Parietal lobe (tissue), 2 donors: ENCODE measurements around the gene DDX47. TPM values are rescaled to one million over a fixed set of nuclear protein-coding genes. Genes with fewer than 3 reads are reported as not detected.

Source experiments
- small RNA-seq: library from RNA; depleted of rRNA; stranded (forward); fragments of <200 nt; gene quantifications from one replicate; pipeline ENCODE3, GENCODE V24; 2014; ENCODE audit warnings: low replicate concordance
- total RNA-seq: library from RNA; depleted of rRNA; stranded (reverse); fragments of >200 nt; gene quantifications from one replicate; pipeline ENCODE4 v1.2.3, GENCODE V29; 2014

DDX47 gene
- 59.2 TPM for total RNA-seq

GRCh38 chr12:12813120-12814101, at the start of gene DDX47:
TSS of gene DDX47 (plus strand) at chr12:12813346. CDS start at chr12:12813368, 22 bp downstream.

GRCh38 chr12:12784911-12785814, 28.0 kb upstream of the DDX47 start, which contains the start of gene APOLD1:
TSS of gene APOLD1 (plus strand) at chr12:12785659. CDS start at chr12:12785692, 33 bp downstream.

Small RNA genes within 50 kb of the gene (small RNA-seq; reads per million reads assigned to genes)
- gene AC007215.1: not detected
- not detected for gene MIR613

Other genes with a start within 250 kb of the DDX47 start
- gene CREBL2, start 201.5 kb upstream of the DDX47 start, total RNA-seq: 25.7 TPM
- 30.4 TPM for gene GPR19, start 117.2 kb upstream of the DDX47 start, total RNA-seq
- 119 TPM for gene CDKN1B, start 96.0 kb upstream of the DDX47 start, total RNA-seq
- 19.4 TPM for gene APOLD1, start 27.7 kb upstream of the DDX47 start, total RNA-seq
- gene GPRC5A, start 78.2 kb downstream of the DDX47 start, total RNA-seq: 0.31 TPM
- gene GPRC5D, start 138.8 kb downstream of the DDX47 start, total RNA-seq: not detected
- gene HEBP1, start 186.9 kb downstream of the DDX47 start, total RNA-seq: 3.4 TPM
- 53.8 TPM for gene FAM234B, start 231.0 kb downstream of the DDX47 start, total RNA-seq